Keratinocyte (primary cell): ENCODE data around the gene CDA. TPM values are rescaled to one million over a fixed set of nuclear protein-coding genes. Genes with fewer than 3 reads are reported as not detected.

Experiments
- DNase-seq: peaks from one replicate; pipeline ENCODE4 v3.0.0-alpha.2; 2011; ENCODE audit warnings: low read depth, missing footprints, low spot score
- FAIRE-seq: peaks from 2 replicates; lab custom pipeline; 2011; peaks lifted over from hg19 to GRCh38; lab: Jason Lieb, UNC
- H2AFZ ChIP-seq: 2 replicates; pipeline ENCODE4 v1.6.0; 2012; ENCODE audit warnings: low read length, control low read depth, inconsistent platforms; ENCODE audit not compliant: control insufficient read depth
- H3K27ac ChIP-seq: 2 replicates; pipeline ENCODE4 v1.5.1; 2011; ENCODE audit warnings: low read length; ENCODE audit not compliant: control insufficient read depth, insufficient read depth
- H3K27me3 ChIP-seq: 3 replicates; pipeline ENCODE4 v1.6.0; 2011; ENCODE audit warnings: low read length; ENCODE audit not compliant: control insufficient read depth, insufficient read depth; ENCODE audit errors: extremely low read depth
- H3K36me3 ChIP-seq, 2 experiments: 2 replicates in 1 of 2; 3 replicates in 1 of 2; pipeline ENCODE4 v1.5.1; 2011; ENCODE audit warnings: low read length in 2 of 2, mild to moderate bottlenecking in 1 of 2; ENCODE audit not compliant: control insufficient read depth in 2 of 2, insufficient read depth in 2 of 2; ENCODE audit errors: extremely low read depth in 1 of 2
- H3K4me1 ChIP-seq: 3 replicates; pipeline ENCODE4 v1.5.1; 2011; ENCODE audit warnings: low read length; ENCODE audit not compliant: control insufficient read depth, insufficient read depth; ENCODE audit errors: extremely low read depth
- H3K4me2 ChIP-seq: 3 replicates; pipeline ENCODE4 v1.6.0; 2011; ENCODE audit warnings: low read depth, low read length; ENCODE audit not compliant: control insufficient read depth, insufficient read depth; ENCODE audit errors: extremely low read depth
- H3K4me3 ChIP-seq, 3 experiments: fragments of 200-600 bp in 1 of 3; sonication (generic) in 1 of 3; 2 replicates in 2 of 3; 3 replicates in 1 of 3; pipeline ENCODE4 v1.5.1; 2011 to 2016; ENCODE audit warnings: low read length in 3 of 3, mild to moderate bottlenecking in 3 of 3, control low read depth in 2 of 3, inconsistent platforms in 1 of 3, low read depth in 1 of 3, mixed read lengths in 1 of 3, mixed run types in 1 of 3, moderate library complexity in 1 of 3; ENCODE audit not compliant: control insufficient read depth in 2 of 3, insufficient read depth in 2 of 3; ENCODE audit errors: extremely low read depth in 1 of 3
- H3K79me2 ChIP-seq: 2 replicates; pipeline ENCODE4 v1.6.0; 2012; ENCODE audit warnings: low read length; ENCODE audit not compliant: control insufficient read depth, insufficient read depth
- H3K9ac ChIP-seq: 3 replicates; pipeline ENCODE4 v1.6.0; 2011; ENCODE audit warnings: low read length; ENCODE audit not compliant: control insufficient read depth, insufficient read depth; ENCODE audit errors: extremely low read depth
- H3K9me1 ChIP-seq: 3 replicates; pipeline ENCODE4 v1.6.0; 2011; ENCODE audit warnings: low read length; ENCODE audit not compliant: control insufficient read depth, insufficient read depth; ENCODE audit errors: extremely low read depth
- H3K9me3 ChIP-seq: 2 replicates; pipeline ENCODE4 v1.5.1; 2012; ENCODE audit warnings: low read depth, low read length; ENCODE audit not compliant: control insufficient read depth
- H4K20me1 ChIP-seq: 3 replicates; pipeline ENCODE4 v1.6.0; 2011; ENCODE audit warnings: low read length; ENCODE audit not compliant: control insufficient read depth, insufficient read depth; ENCODE audit errors: extremely low read depth
- EZH2 ChIP-seq: IDR thresholded peaks from one replicate; pipeline ENCODE4 v1.6.1; 2012; ENCODE audit warnings: inconsistent platforms, mild to moderate bottlenecking, low read length, moderate library complexity
- dilution Hi-C: fragments of 300-500 bp; cut with MboI; formaldehyde crosslinking; loops from one replicate; pipeline ENCODE4 v1.7.0; 2020; ENCODE audit warnings: low sequenced_read_pairs; ENCODE audit not compliant: extremely low pct_ligation_motif_present
- polyA plus RNA-seq, 5 experiments: library from polyadenylated mRNA; depleted of rRNA in 3 of 5; stranded (reverse) in 3 of 5; stranded (forward) in 1 of 5; unstranded in 1 of 5; fragments of >200 nt; gene quantifications; 1 replicate in 1 of 5; 2 replicates in 3 of 5; 3 replicates in 1 of 5; pipeline versions ENCODE4 v1.2.1 to v1.2.3, GENCODE V29; 2011 to 2012; ENCODE audit warnings: missing spikeins in 2 of 5, low read depth in 1 of 5, low replicate concordance in 1 of 5
- TF ChIP-seq, protein P1 (sequence below), 3 experiments: IDR thresholded peaks in 1 of 3; conservative IDR thresholded peaks in 1 of 3; optimal IDR thresholded peaks in 1 of 3; 2 replicates in 2 of 3; 3 replicates in 1 of 3; pipeline versions ENCODE3 to v1.5.1; 2011; ENCODE audit warnings: low read length in 3 of 3, mild to moderate bottlenecking in 3 of 3, moderate library complexity in 2 of 3, control low read depth in 1 of 3, inconsistent platforms in 1 of 3; ENCODE audit not compliant: insufficient read depth in 2 of 3; ENCODE audit errors: extremely low read depth in 1 of 3

CDA gene
- polyA plus RNA-seq, 1 donor (not counting 4 experiments of a cell fraction or from before 2014, with no cell fraction given), result 44.9 TPM

DNA sequence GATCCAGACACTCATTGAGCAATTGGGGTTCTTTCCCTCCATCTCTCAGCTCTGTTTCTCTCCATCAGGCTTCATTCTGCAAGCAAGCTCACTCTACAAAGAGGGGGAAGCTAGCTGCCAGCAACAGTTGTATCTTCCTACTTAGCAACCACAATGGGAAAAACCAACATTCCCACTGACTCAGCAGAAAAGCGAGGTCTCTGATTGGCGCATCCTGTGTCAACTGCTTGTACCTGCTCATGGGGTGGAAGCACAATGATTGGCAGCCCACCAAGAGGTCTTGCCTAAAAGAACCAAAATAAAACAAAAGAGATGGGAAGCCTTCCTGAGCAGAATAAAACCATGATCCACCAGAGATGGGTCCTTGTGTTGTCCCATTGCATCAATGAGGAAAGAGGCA is 4.0 kb upstream of the CDA start:
- no peak for TF ChIP-seq EZH2
- TF ChIP-seq, protein P1, sequence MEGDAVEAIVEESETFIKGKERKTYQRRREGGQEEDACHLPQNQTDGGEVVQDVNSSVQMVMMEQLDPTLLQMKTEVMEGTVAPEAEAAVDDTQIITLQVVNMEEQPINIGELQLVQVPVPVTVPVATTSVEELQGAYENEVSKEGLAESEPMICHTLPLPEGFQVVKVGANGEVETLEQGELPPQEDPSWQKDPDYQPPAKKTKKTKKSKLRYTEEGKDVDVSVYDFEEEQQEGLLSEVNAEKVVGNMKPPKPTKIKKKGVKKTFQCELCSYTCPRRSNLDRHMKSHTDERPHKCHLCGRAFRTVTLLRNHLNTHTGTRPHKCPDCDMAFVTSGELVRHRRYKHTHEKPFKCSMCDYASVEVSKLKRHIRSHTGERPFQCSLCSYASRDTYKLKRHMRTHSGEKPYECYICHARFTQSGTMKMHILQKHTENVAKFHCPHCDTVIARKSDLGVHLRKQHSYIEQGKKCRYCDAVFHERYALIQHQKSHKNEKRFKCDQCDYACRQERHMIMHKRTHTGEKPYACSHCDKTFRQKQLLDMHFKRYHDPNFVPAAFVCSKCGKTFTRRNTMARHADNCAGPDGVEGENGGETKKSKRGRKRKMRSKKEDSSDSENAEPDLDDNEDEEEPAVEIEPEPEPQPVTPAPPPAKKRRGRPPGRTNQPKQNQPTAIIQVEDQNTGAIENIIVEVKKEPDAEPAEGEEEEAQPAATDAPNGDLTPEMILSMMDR (optimal IDR thresholded peaks at IDR 0.05 in 1 of 3, IDR thresholded peaks at IDR 0.05 in 1 of 3, conservative IDR thresholded peaks at IDR 0.05 in 1 of 3; ENCODE audit: extremely low read depth in 1 of 3, insufficient read depth in 2 of 3, low read length in 3 of 3), result no peak
- dilution Hi-C loops, result no loop called here
- H3K79me2 ChIP-seq, result peaks cover 10% of the 10 kb centered on the region
- H3K27me3 ChIP-seq, result no peaks in the 10 kb centered on the region
- no peak overlapping the region for H3K27ac ChIP-seq
- H3K4me2 ChIP-seq, result no peak overlapping the region
- H3K36me3 ChIP-seq, result no peaks in the 10 kb centered on the region
- H3K9me1 ChIP-seq, result no peaks in the 10 kb centered on the region
- peaks cover 14% of the 10 kb centered on the region for H3K4me1 ChIP-seq
- no peaks in the 10 kb centered on the region for H3K9me3 ChIP-seq
- FAIRE-seq (no peak), DNase-seq (no peak)
- no peaks in the 10 kb centered on the region for H4K20me1 ChIP-seq
- H2AFZ ChIP-seq, result no peak overlapping the region
- H3K4me3 ChIP-seq, result no peak overlapping the region
- H3K9ac ChIP-seq, result no peak overlapping the region

DNA sequence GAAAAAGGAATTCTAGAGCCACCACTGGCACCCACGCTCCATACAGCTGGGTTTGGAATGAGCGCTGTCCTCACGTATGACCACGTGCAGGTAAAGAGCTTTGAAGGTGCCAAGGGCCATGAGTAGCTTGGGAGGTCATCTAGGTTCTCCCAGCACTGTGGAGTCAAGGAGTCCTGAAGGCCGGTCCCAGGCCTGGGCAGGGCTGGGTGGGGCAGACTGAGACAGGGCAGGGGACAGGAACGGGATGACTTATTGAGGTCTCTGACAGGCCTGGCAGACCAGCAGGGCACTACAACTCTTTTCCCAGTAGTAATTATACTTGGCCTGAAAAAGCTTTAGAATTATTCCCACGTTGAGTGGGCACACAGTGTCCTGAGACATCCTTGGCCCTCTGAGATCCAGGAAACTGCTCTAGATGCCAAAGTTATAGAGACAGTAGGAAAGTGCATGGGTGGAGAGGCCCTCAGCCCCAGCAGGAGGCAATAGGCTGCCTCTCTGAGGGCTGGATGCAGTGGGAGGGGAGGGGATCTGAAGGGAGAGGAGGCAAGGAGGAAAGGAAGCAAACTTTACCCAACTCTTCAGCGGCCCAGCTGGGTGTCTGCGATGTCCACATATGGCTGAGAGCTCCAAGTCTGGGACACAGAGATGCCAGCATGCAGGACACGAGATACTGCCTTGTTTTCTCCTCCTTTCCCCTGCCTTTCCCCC is 1.8 kb upstream of the CDA start:
- no peak for FAIRE-seq
- dilution Hi-C loops, result no loop called here

More for the DNA sequence above, 1.8 kb upstream of the CDA start:
- Histone ChIP-seq H3K27me3 (no peaks in the 10 kb centered on the region), H3K9ac (no peak overlapping the region), H3K9me3 (no peaks in the 10 kb centered on the region), H3K36me3 (peaks cover 0 to 2% of the 10 kb centered on the region in 2 experiments), H2AFZ (no peak overlapping the region), H3K9me1 (no peaks in the 10 kb centered on the region), H3K79me2 (peaks cover 24% of the 10 kb centered on the region), H3K27ac (no peak overlapping the region), H3K4me3 (no peak overlapping the region), H4K20me1 (no peaks in the 10 kb centered on the region), H3K4me1 (peaks cover 16% of the 10 kb centered on the region), H3K4me2 (no peak overlapping the region)
- TF ChIP-seq, protein P1 (optimal IDR thresholded peaks at IDR 0.05 in 1 of 3, IDR thresholded peaks at IDR 0.05 in 1 of 3, conservative IDR thresholded peaks at IDR 0.05 in 1 of 3; ENCODE audit: extremely low read depth in 1 of 3, insufficient read depth in 2 of 3, low read length in 3 of 3), result peak in 1 of 3 experiments; percentile 8
- no peak for TF ChIP-seq EZH2
- DNase-seq, result no peak
